GM23338 (cell line): ENCODE measurements around the gene MAN1C1.

Experiments used
- EZH2 ChIP-seq: fragments of 200-600 bp; sonication (generic); IDR thresholded peaks from one replicate; pipeline ENCODE4 v1.8.0; 2017; ENCODE audit warnings: antibody characterized with exemption, mild to moderate bottlenecking, low read depth; ENCODE audit not compliant: unreplicated experiment
- TF ChIP-seq, protein P1 (sequence below): IDR thresholded peaks from one replicate; pipeline ENCODE4 v1.6.1; 2018; ENCODE audit warnings: antibody characterized with exemption; ENCODE audit not compliant: unreplicated experiment
- TF ChIP-seq, protein P2 (sequence below), 2 experiments: fragments of 200-600 bp in 1 of 2; sonication (generic) in 1 of 2; conservative IDR thresholded peaks; 2 replicates each; pipeline versions ENCODE4 v1.5.1 to v1.6.1; 2016 to 2017; ENCODE audit warnings: antibody characterized with exemption in 2 of 2, low read depth in 2 of 2, mild to moderate bottlenecking in 2 of 2, moderate library complexity in 1 of 2

DNA sequence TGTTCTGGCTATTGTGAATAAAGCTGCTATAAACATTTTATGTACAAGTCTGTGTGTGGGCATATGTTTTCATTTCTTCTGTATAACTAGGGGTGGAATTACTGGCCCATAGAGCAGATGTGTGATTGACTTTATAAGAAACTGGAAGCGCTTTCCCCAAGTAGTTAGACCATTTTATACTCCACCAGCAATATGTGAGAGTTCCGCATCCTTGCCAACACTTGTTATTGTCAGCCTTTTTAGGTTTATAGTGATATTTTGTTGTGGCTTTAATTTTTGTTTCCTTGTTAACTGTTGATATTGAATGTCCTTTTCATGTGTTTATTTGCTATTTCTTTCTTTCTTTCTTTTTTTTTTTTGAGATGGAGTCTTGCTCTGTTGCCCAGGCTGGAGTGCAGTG lies 9.4 kb downstream of the MAN1C1 start:
- TF ChIP-seq EZH2: no peak
- TF ChIP-seq, protein P1, sequence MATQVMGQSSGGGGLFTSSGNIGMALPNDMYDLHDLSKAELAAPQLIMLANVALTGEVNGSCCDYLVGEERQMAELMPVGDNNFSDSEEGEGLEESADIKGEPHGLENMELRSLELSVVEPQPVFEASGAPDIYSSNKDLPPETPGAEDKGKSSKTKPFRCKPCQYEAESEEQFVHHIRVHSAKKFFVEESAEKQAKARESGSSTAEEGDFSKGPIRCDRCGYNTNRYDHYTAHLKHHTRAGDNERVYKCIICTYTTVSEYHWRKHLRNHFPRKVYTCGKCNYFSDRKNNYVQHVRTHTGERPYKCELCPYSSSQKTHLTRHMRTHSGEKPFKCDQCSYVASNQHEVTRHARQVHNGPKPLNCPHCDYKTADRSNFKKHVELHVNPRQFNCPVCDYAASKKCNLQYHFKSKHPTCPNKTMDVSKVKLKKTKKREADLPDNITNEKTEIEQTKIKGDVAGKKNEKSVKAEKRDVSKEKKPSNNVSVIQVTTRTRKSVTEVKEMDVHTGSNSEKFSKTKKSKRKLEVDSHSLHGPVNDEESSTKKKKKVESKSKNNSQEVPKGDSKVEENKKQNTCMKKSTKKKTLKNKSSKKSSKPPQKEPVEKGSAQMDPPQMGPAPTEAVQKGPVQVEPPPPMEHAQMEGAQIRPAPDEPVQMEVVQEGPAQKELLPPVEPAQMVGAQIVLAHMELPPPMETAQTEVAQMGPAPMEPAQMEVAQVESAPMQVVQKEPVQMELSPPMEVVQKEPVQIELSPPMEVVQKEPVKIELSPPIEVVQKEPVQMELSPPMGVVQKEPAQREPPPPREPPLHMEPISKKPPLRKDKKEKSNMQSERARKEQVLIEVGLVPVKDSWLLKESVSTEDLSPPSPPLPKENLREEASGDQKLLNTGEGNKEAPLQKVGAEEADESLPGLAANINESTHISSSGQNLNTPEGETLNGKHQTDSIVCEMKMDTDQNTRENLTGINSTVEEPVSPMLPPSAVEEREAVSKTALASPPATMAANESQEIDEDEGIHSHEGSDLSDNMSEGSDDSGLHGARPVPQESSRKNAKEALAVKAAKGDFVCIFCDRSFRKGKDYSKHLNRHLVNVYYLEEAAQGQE: no peak
- TF ChIP-seq, protein P2, sequence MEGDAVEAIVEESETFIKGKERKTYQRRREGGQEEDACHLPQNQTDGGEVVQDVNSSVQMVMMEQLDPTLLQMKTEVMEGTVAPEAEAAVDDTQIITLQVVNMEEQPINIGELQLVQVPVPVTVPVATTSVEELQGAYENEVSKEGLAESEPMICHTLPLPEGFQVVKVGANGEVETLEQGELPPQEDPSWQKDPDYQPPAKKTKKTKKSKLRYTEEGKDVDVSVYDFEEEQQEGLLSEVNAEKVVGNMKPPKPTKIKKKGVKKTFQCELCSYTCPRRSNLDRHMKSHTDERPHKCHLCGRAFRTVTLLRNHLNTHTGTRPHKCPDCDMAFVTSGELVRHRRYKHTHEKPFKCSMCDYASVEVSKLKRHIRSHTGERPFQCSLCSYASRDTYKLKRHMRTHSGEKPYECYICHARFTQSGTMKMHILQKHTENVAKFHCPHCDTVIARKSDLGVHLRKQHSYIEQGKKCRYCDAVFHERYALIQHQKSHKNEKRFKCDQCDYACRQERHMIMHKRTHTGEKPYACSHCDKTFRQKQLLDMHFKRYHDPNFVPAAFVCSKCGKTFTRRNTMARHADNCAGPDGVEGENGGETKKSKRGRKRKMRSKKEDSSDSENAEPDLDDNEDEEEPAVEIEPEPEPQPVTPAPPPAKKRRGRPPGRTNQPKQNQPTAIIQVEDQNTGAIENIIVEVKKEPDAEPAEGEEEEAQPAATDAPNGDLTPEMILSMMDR (conservative IDR thresholded peaks at IDR 0.05; ENCODE audit: low read depth in 2 of 2): no peak
